Trophoblast cell (in vitro differentiated cells and primary cell): ENCODE results near the gene ADCY5.

Experiments
- DNase-seq, 2 donors: peaks; one replicate each; pipeline ENCODE4 v3.0.0-alpha.2; 2016
- H2AFZ ChIP-seq: 2 replicates; pipeline ENCODE4 v1.6.1; 2013; ENCODE audit warnings: low read length, moderate library complexity, mild to moderate bottlenecking; ENCODE audit not compliant: insufficient read depth, poor library complexity
- H2AK5ac ChIP-seq: 2 replicates; pipeline ENCODE4 v1.6.1; 2013; ENCODE audit warnings: mild to moderate bottlenecking, low read length
- H2BK120ac ChIP-seq: 2 replicates; pipeline ENCODE4 v1.6.1; 2013; ENCODE audit warnings: low read length, mild to moderate bottlenecking, moderate library complexity; ENCODE audit not compliant: insufficient read depth, poor library complexity
- H2BK12ac ChIP-seq: 2 replicates; pipeline ENCODE4 v1.6.1; 2013; ENCODE audit warnings: mild to moderate bottlenecking, low read length, moderate library complexity
- H2BK5ac ChIP-seq: 2 replicates; pipeline ENCODE4 v1.6.1; 2013; ENCODE audit warnings: low read length, low read depth, moderate library complexity, mild to moderate bottlenecking; ENCODE audit not compliant: poor library complexity
- H3K14ac ChIP-seq: 2 replicates; pipeline ENCODE4 v1.6.1; 2013; ENCODE audit warnings: mild to moderate bottlenecking, low read length
- H3K18ac ChIP-seq: 2 replicates; pipeline ENCODE4 v1.6.1; 2013; ENCODE audit warnings: mild to moderate bottlenecking, low read length
- H3K23ac ChIP-seq: 2 replicates; pipeline ENCODE4 v1.6.1; 2013; ENCODE audit warnings: low read length
- H3K27ac ChIP-seq: 2 replicates; pipeline ENCODE4 v1.5.1; 2013; ENCODE audit warnings: low read depth, mild to moderate bottlenecking, inconsistent platforms, low read length, moderate library complexity
- H3K27me3 ChIP-seq: 2 replicates; pipeline ENCODE4 v1.6.1; 2013; ENCODE audit warnings: inconsistent platforms, mild to moderate bottlenecking, low read length, moderate library complexity; ENCODE audit not compliant: insufficient read depth
- H3K36me3 ChIP-seq, 2 experiments: 1 replicate in 1 of 2; 2 replicates in 1 of 2; pipeline ENCODE4 v1.6.1; 2013; ENCODE audit warnings: low read length in 2 of 2, mild to moderate bottlenecking in 2 of 2, moderate library complexity in 1 of 2; ENCODE audit not compliant: insufficient read depth in 2 of 2, control insufficient read depth in 1 of 2
- H3K4ac ChIP-seq: 2 replicates; pipeline ENCODE4 v1.6.1; 2013; ENCODE audit warnings: low read depth, mild to moderate bottlenecking, low read length, moderate library complexity
- H3K4me1 ChIP-seq, 2 experiments: 1 replicate in 1 of 2; 2 replicates in 1 of 2; pipeline ENCODE4 v1.6.1; 2013; ENCODE audit warnings: low read length in 2 of 2, mild to moderate bottlenecking in 2 of 2, moderate library complexity in 1 of 2; ENCODE audit not compliant: insufficient read depth in 2 of 2, control insufficient read depth in 1 of 2
- H3K4me2 ChIP-seq: 2 replicates; pipeline ENCODE4 v1.6.1; 2013; ENCODE audit warnings: inconsistent platforms, mild to moderate bottlenecking, low read length, moderate library complexity
- H3K4me3 ChIP-seq: 2 replicates; pipeline ENCODE4 v1.5.1; 2013; ENCODE audit warnings: mild to moderate bottlenecking, low read depth, low read length, inconsistent platforms
- H3K79me1 ChIP-seq: one replicate; pipeline ENCODE4 v1.6.1; 2013; ENCODE audit warnings: low read length
- H3K79me2 ChIP-seq: 2 replicates; pipeline ENCODE4 v1.6.1; 2013; ENCODE audit warnings: low read length, mild to moderate bottlenecking; ENCODE audit not compliant: control insufficient read depth, insufficient read depth, poor library complexity
- H3K9ac ChIP-seq: 2 replicates; pipeline ENCODE4 v1.6.1; 2013; ENCODE audit warnings: mild to moderate bottlenecking, low read length
- H3K9me3 ChIP-seq: 2 replicates; pipeline ENCODE4 v1.6.1; 2013; ENCODE audit warnings: low read depth, mild to moderate bottlenecking, control low read depth, inconsistent platforms, low read length; ENCODE audit not compliant: insufficient read depth
- H4K12ac ChIP-seq: 2 replicates; pipeline ENCODE4 v1.6.1; 2013; ENCODE audit warnings: low read depth, mild to moderate bottlenecking, low read length, moderate library complexity
- H4K8ac ChIP-seq: 2 replicates; pipeline ENCODE4 v1.6.1; 2013; ENCODE audit warnings: low read depth, mild to moderate bottlenecking, low read length, moderate library complexity
- H4K91ac ChIP-seq: one replicate; pipeline ENCODE4 v1.6.1; 2013; ENCODE audit warnings: low read depth, mild to moderate bottlenecking, low read length, moderate library complexity
- WGBS: extraction: QIAGEN DNeasy Blood & Tissue Kit; methylation state at CpG from one replicate; pipeline ENCODE4 v1.1.7; 2013; ENCODE audit warnings: missing lambda C conversion rate; ENCODE audit not compliant: insufficient read length, insufficient coverage; ENCODE audit errors: extremely low coverage; 5-methylcytosine and 5-hydroxymethylcytosine counted together

Gene ADCY5

GRCh38 chr3:123357275-123357674, 91.6 kb downstream of the ADCY5 start:
- Histone ChIP-seq H2BK12ac (no peak overlapping the region), H3K4me1 (no peaks in the 10 kb centered on the region), H3K18ac (no peak overlapping the region), H3K9me3 (no peaks in the 10 kb centered on the region), H3K79me1 (no peaks in the 10 kb centered on the region), H3K9ac (no peak overlapping the region), H4K91ac (no peak overlapping the region), H2AK5ac (no peak overlapping the region), H3K79me2 (no peaks in the 10 kb centered on the region), H3K27ac (no peak overlapping the region), H3K4ac (no peak overlapping the region), H3K14ac (no peak overlapping the region), H2AFZ (no peak overlapping the region), H2BK120ac (no peak overlapping the region), H4K12ac (no peak overlapping the region), H3K4me3 (no peak overlapping the region), H3K27me3 (no peaks in the 10 kb centered on the region), H3K23ac (no peak overlapping the region), H4K8ac (no peak overlapping the region), H2BK5ac (no peak overlapping the region), H3K4me2 (no peak overlapping the region), H3K36me3 (no peaks in the 10 kb centered on the region)
- WGBS = no CpG with 5 or more reads among the region's 3 CpGs
- no peak for DNase-seq

GRCh38 chr3:123353850-123354233, 95.0 kb downstream of the ADCY5 start:
- Histone ChIP-seq H3K23ac (no peak overlapping the region), H2BK5ac (no peak overlapping the region), H2AK5ac (no peak overlapping the region), H4K91ac (no peak overlapping the region), H3K79me2 (no peaks in the 10 kb centered on the region), H3K4me1 (peaks cover 0 to 4% of the 10 kb centered on the region in 2 experiments), H4K8ac (no peak overlapping the region), H3K4me3 (no peak overlapping the region), H3K36me3 (no peaks in the 10 kb centered on the region), H3K9me3 (no peaks in the 10 kb centered on the region), H4K12ac (no peak overlapping the region), H3K4me2 (no peak overlapping the region), H3K27ac (no peak overlapping the region), H3K79me1 (no peaks in the 10 kb centered on the region), H3K9ac (no peak overlapping the region), H3K18ac (no peak overlapping the region), H3K4ac (no peak overlapping the region), H3K27me3 (no peaks in the 10 kb centered on the region), H2BK120ac (no peak overlapping the region), H3K14ac (no peak overlapping the region), H2BK12ac (no peak overlapping the region), H2AFZ (no peak overlapping the region)
- no CpG with 5 or more reads among the region's 3 CpGs for WGBS
- no peak for DNase-seq

- Histone ChIP-seq H3K9ac (no peak overlapping the region), H3K9me3 (peaks cover 2% of the 10 kb centered on the region), H3K23ac (no peak overlapping the region), H4K91ac (no peak overlapping the region), H3K79me1 (no peaks in the 10 kb centered on the region), H2BK12ac (no peak overlapping the region), H2BK120ac (no peak overlapping the region), H2AK5ac (no peak overlapping the region), H2BK5ac (no peak overlapping the region), H3K4me2 (no peak overlapping the region), H3K27me3 (no peaks in the 10 kb centered on the region), H3K18ac (no peak overlapping the region), H3K14ac (no peak overlapping the region), H3K4me3 (no peak overlapping the region), H3K36me3 (no peaks in the 10 kb centered on the region), H3K27ac (no peak overlapping the region), H4K8ac (no peak overlapping the region), H3K4ac (no peak overlapping the region), H4K12ac (no peak overlapping the region), H2AFZ (no peak overlapping the region), H3K79me2 (no peaks in the 10 kb centered on the region), H3K4me1 (peaks cover 0 to 4% of the 10 kb centered on the region in 2 experiments)
- WGBS = no CpG with 5 or more reads among the region's 10 CpGs
- DNase-seq = no peak
These were observed 95.6 kb downstream of the ADCY5 start for GRCh38 chr3:123353227-123353849.

- Histone ChIP-seq H3K9me3 (peaks cover 2% of the 10 kb centered on the region), H3K9ac (no peak overlapping the region), H4K91ac (no peak overlapping the region), H3K4me1 (peaks cover 0 to 4% of the 10 kb centered on the region in 2 experiments), H3K36me3 (no peaks in the 10 kb centered on the region), H2BK120ac (no peak overlapping the region), H2AK5ac (no peak overlapping the region), H2AFZ (no peak overlapping the region), H3K4me3 (no peak overlapping the region), H3K18ac (no peak overlapping the region), H3K4me2 (no peak overlapping the region), H3K4ac (no peak overlapping the region), H3K23ac (no peak overlapping the region), H4K8ac (no peak overlapping the region), H4K12ac (no peak overlapping the region), H2BK5ac (no peak overlapping the region), H2BK12ac (no peak overlapping the region), H3K27ac (no peak overlapping the region), H3K14ac (no peak overlapping the region), H3K79me1 (no peaks in the 10 kb centered on the region), H3K27me3 (no peaks in the 10 kb centered on the region), H3K79me2 (no peaks in the 10 kb centered on the region)
- no peak for DNase-seq
- WGBS = no CpG with 5 or more reads among the region's 15 CpGs
These were observed 96.7 kb downstream of the ADCY5 start for GRCh38 chr3:123352134-123352554.
